ENCODE data around the gene DGKD.

DNA sequence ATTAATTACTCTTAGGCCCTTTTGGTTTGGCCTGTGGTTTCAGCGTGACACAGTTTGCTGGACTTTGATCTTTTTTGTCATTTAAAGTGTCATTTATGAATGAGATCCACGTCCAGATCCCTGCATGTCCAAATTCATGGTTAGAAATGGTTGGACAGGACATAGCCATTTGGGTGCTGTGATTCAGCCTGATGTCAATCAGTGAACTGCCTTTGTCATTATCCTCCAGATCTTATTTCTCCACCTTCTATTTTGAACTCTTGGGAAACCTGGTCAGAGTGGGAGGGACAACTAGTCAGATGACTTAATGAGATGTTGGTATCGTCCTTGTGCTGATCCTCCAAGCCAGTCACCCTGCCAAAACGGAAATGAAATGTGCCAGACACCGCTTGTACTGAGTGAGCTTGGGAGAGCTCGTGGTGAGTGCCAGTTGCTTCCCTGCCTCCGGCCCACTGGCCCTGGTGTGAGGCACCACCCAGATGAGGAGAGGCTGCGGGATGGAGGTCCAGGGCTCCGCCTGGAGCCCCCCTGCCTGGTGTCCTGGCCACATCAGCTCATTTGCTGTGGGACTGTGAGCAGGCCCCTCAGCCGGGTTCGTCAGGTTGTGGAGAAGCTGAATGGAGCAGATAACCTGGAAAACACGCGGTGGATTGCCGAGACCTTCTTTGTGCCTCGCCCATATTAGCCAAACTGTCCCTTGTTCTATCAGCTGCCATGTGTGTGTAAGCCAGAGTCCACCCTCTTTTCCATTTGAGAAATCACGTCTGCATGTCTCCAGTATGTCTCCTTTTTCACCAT is 70.1 kb downstream of the DGKD start:
- TF ChIP-seq GATA2 (IDR thresholded peaks at IDR 0.05; ENCODE audit: low read depth, low read length) (no peak), GATA3 (IDR thresholded peaks at IDR 0.05; ENCODE audit: low read depth, low read length) (no peak)

Data from SH-SY5Y (cell line).